HCT116 (cell line): Measurements from ENCODE around the gene SLC12A5. TPM values are rescaled to one million over a fixed set of nuclear protein-coding genes. Genes with fewer than 3 reads are reported as not detected.

Experiments
- ATAC-seq: fragments of 200-7000 bp; cut with Tn5 transposase; 2 replicates; pipeline ENCODE4 v1.9.1; 2020; ENCODE audit warnings: mild to moderate bottlenecking, moderate library complexity
- BruUV-seq: library from RNA; stranded (reverse); fragments of 400-500 nt; replicated peaks from 2 replicates; lab custom pipeline; 2021; lab: Mats Ljungman, UMichigan
- CTCF ChIA-PET: fragments of 300-600 bp; sonication (Branson Sonifier 250); formaldehyde crosslinking; loops from one replicate; lab custom pipeline; 2021; ENCODE audit warnings: antibody characterized with exemption; lab: Charles Lee
- POLR2A ChIA-PET: fragments of 300-600, 350-600 bp; sonication (Branson Sonifier 250); formaldehyde crosslinking; loops from one replicate; lab custom pipeline; 2021; ENCODE audit warnings: antibody characterized with exemption; lab: Charles Lee
- RAD21 ChIA-PET, 2 experiments: fragments of 300-600 bp; sonication (Branson Sonifier 250); formaldehyde crosslinking; loops; one replicate each; lab custom pipeline; 2023; ENCODE audit warnings: low total read pairs in 2 of 2; ENCODE audit not compliant: uncharacterized antibody in 2 of 2, unreplicated experiment in 2 of 2, low non-redundant PET in 1 of 2; lab: Charles Lee
- DNase-seq: peaks from one replicate; pipeline ENCODE4 v3.0.0-alpha.2; 2010; ENCODE audit warnings: low read depth, low spot score
- H2AFZ ChIP-seq: fragments of 200-600 bp; shearing (Covaris generic), sonication (generic); 2 replicates; pipeline ENCODE4 v1.6.1; 2017; ENCODE audit warnings: low read depth, mixed run types, mixed read lengths, antibody characterized with exemption, low read length; ENCODE audit not compliant: poor library complexity, severe bottlenecking
- H3K27ac ChIP-seq: 2 replicates; pipeline ENCODE4 v1.5.1; 2012; ENCODE audit warnings: low read depth, low read length
- H3K27me3 ChIP-seq: fragments of 200-600 bp; sonication (generic); 2 replicates; pipeline ENCODE4 v1.6.1; 2016; ENCODE audit warnings: mixed run types, low read length, mixed read lengths; ENCODE audit not compliant: insufficient read depth
- H3K36me3 ChIP-seq, 2 experiments: fragments of 200-500 bp in 1 of 2; fragments of 200-600 bp in 1 of 2; sonication (Bioruptor generic) in 1 of 2; sonication (generic) in 1 of 2; 2 replicates each; pipeline versions ENCODE4 v1.5.1 to v1.6.1; 2014 to 2016; ENCODE audit warnings: low read length in 2 of 2, inconsistent platforms in 1 of 2, mixed read lengths in 1 of 2, mixed run types in 1 of 2; ENCODE audit not compliant: insufficient read depth in 2 of 2, control insufficient read depth in 1 of 2
- H3K4me1 ChIP-seq, 2 experiments: fragments of 200-600 bp in 1 of 2; sonication (generic) in 1 of 2; 2 replicates each; pipeline versions ENCODE4 v1.5.1 to v1.6.1; 2012 to 2017; ENCODE audit warnings: low read length in 2 of 2, inconsistent platforms in 1 of 2, mild to moderate bottlenecking in 1 of 2, mixed read lengths in 1 of 2, mixed run types in 1 of 2, moderate library complexity in 1 of 2; ENCODE audit not compliant: insufficient read depth in 2 of 2, control insufficient read depth in 1 of 2
- H3K4me2 ChIP-seq: fragments of 200-600 bp; sonication (generic); 2 replicates; pipeline ENCODE4 v1.6.1; 2017; ENCODE audit warnings: mixed run types, low read length, mixed read lengths
- H3K4me3 ChIP-seq, 2 experiments: fragments of 200-600 bp in 1 of 2; sonication (generic) in 1 of 2; replicated peaks in 1 of 2; 2 replicates each; pipeline ENCODE4 v1.5.1; 2011 to 2016; ENCODE audit warnings: low read length in 2 of 2, control low read depth in 1 of 2, low read depth in 1 of 2, mild to moderate bottlenecking in 1 of 2, mixed read lengths in 1 of 2, mixed run types in 1 of 2
- H3K79me2 ChIP-seq: fragments of 200-600 bp; sonication (generic); 2 replicates; pipeline ENCODE4 v1.6.1; 2017; ENCODE audit warnings: mild to moderate bottlenecking, mixed run types, low read length, moderate library complexity, mixed read lengths; ENCODE audit not compliant: insufficient read depth
- H3K9ac ChIP-seq: fragments of 200-600 bp; sonication (generic); 2 replicates; pipeline ENCODE4 v1.6.1; 2016; ENCODE audit warnings: low read length, mixed read lengths
- H3K9me2 ChIP-seq: fragments of 200-600 bp; sonication (generic), shearing (Covaris generic); 2 replicates; pipeline ENCODE4 v1.6.1; 2017; ENCODE audit warnings: mixed run types, mild to moderate bottlenecking, moderate library complexity; ENCODE audit not compliant: insufficient read depth
- H3K9me3 ChIP-seq, 2 experiments: fragments of 200-500 bp in 1 of 2; fragments of 200-600 bp in 1 of 2; sonication (Bioruptor generic) in 1 of 2; sonication (generic) in 1 of 2; 2 replicates each; pipeline ENCODE4 v1.6.1; 2014 to 2017; ENCODE audit warnings: low read length in 2 of 2, mixed read lengths in 2 of 2, inconsistent platforms in 1 of 2, low read depth in 1 of 2, mild to moderate bottlenecking in 1 of 2, mixed run types in 1 of 2, moderate library complexity in 1 of 2; ENCODE audit not compliant: control insufficient read depth in 1 of 2, insufficient read depth in 1 of 2
- H4K20me1 ChIP-seq: fragments of 200-600 bp; sonication (generic), shearing (Covaris generic); 2 replicates; pipeline ENCODE4 v1.6.1; 2017; ENCODE audit warnings: mixed run types, mild to moderate bottlenecking, moderate library complexity; ENCODE audit not compliant: insufficient read depth
- CBX3 ChIP-seq: IDR thresholded peaks from 2 replicates; pipeline ENCODE4 v1.6.1; 2012; ENCODE audit warnings: low read depth
- CEBPB ChIP-seq: IDR thresholded peaks from 2 replicates; pipeline ENCODE4 v1.6.1; 2012; ENCODE audit warnings: low read depth
- EGR1 ChIP-seq: IDR thresholded peaks from 2 replicates; pipeline ENCODE4 v1.6.1; 2012; ENCODE audit warnings: low read depth
- EZH2 ChIP-seq: fragments of 200-600 bp; sonication (generic); IDR thresholded peaks from 2 replicates; pipeline ENCODE4 v1.6.1; 2017; ENCODE audit warnings: antibody characterized with exemption, mixed run types
- EZH2phosphoT487 ChIP-seq: fragments of 200-600 bp; IDR thresholded peaks from 2 replicates; pipeline ENCODE4 v1.6.1; 2018; ENCODE audit warnings: antibody characterized with exemption, borderline replicate concordance
- JUND ChIP-seq: IDR thresholded peaks from 2 replicates; pipeline ENCODE4 v1.6.1; 2012
- POLR2AphosphoS5 ChIP-seq: IDR thresholded peaks from 2 replicates; pipeline ENCODE4 v1.6.1; 2011; ENCODE audit warnings: mild to moderate bottlenecking, low read depth, low read length, moderate library complexity
- RAD21 ChIP-seq: IDR thresholded peaks from 2 replicates; pipeline ENCODE4 v1.6.1; 2012; ENCODE audit warnings: low read depth, mild to moderate bottlenecking
- SP1 ChIP-seq: IDR thresholded peaks from 2 replicates; pipeline ENCODE4 v1.6.1; 2012; ENCODE audit warnings: low read depth
- SRF ChIP-seq: IDR thresholded peaks from 2 replicates; pipeline ENCODE4 v1.6.1; 2012; ENCODE audit warnings: low read depth
- YY1 ChIP-seq: IDR thresholded peaks from 2 replicates; pipeline ENCODE4 v1.6.1; 2011; ENCODE audit warnings: low read length, low read depth, moderate library complexity, mild to moderate bottlenecking; ENCODE audit not compliant: insufficient replicate concordance; ENCODE audit errors: extremely low read depth
- ZBTB33 ChIP-seq: IDR thresholded peaks from 2 replicates; pipeline ENCODE4 v1.6.1; 2011; ENCODE audit warnings: mild to moderate bottlenecking, low read length, moderate library complexity; ENCODE audit not compliant: insufficient replicate concordance; ENCODE audit errors: extremely low read depth
- intact Hi-C: fragments of 100-400 bp; cut with micrococcal nuclease; formaldehyde crosslinking; loops from 2 replicates; pipeline ENCODE4 v1.10.0; 2022
- total RNA-seq: library from RNA; stranded (reverse); gene quantifications from one replicate; pipeline ENCODE4 v1.2.1, GENCODE V29; 2021; ENCODE audit not compliant: unreplicated experiment
- TF ChIP-seq, protein P1 (sequence below): IDR thresholded peaks from 2 replicates; pipeline ENCODE4 v1.6.1; 2012

The SLC12A5 gene
- total RNA-seq, 1 experiment from 2014 or later, result 1.9 TPM

GRCh38 chr20:46060975-46061374 is 32.0 kb downstream of the SLC12A5 start:
- Histone ChIP-seq H3K9ac (no peak overlapping the region), H3K27ac (no peak overlapping the region), H3K9me3 (no peaks in the 10 kb centered on the region), H2AFZ (no peak overlapping the region), H3K4me1 (no peaks in the 10 kb centered on the region), H3K27me3 (no peaks in the 10 kb centered on the region), H4K20me1 (no peaks in the 10 kb centered on the region), H3K9me2 (no peaks in the 10 kb centered on the region), H3K4me3 (no peak overlapping the region), H3K36me3 (peaks cover 27 to 41% of the 10 kb centered on the region in 2 experiments), H3K79me2 (no peaks in the 10 kb centered on the region), H3K4me2 (no peak overlapping the region)
- intact Hi-C loops, result no loop called here
- ChIA-PET CTCF (interaction anchor here (1.1 kb wide), 1 partner anchor 38 kb away, joined by 3 read pairs; no protein-coding TSS in a partner anchor), POLR2A (no interaction called here), RAD21 (no interaction called here)
- no TSS peak for BruUV-seq
- DNase-seq (no peak), ATAC-seq (no peak)
- TF ChIP-seq CEBPB (no peak), CBX3 (no peak), ZBTB33 (no peak), EZH2phosphoT487 (no peak), RAD21 (no peak), EGR1 (no peak), POLR2AphosphoS5 (no peak), SRF (no peak), JUND (no peak), SP1 (no peak), YY1 (no peak), EZH2 (no peak)
- TF ChIP-seq, protein P1, sequence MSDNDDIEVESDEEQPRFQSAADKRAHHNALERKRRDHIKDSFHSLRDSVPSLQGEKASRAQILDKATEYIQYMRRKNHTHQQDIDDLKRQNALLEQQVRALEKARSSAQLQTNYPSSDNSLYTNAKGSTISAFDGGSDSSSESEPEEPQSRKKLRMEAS, result no peak
